ENCODE results near the gene SND1. TPM values are rescaled to one million over a fixed set of nuclear protein-coding genes. Genes with fewer than 3 reads are reported as not detected.

The SND1 gene
- total and polyA plus RNA-seq, 4 donors: 59.4 to 214 (median 84.1) TPM

DNA sequence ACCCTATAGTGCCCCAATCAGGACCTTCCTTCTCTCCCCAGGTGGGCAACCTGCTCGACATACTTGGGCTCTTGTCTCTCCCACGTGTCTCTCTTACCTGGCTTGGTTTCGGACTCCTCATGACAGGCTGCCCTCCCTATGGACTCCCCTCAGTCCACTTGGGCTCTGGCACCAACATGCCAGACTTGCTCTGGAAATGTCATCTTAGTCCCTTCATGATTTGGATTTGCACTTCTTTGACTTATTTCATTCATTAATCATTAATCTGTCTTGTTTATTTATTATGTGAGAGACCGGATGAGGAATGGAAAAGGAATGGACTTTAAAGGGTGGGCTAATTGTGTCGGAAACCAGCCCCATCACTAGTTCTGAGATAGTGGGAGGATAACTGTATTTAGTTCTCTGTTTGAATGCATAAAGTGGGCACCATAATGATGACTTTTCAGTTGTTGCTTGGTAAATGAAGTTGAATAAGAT, 108.0 kb downstream of the SND1 start:
- H3K9me3 ChIP-seq (ENCODE audit: control insufficient read depth in 4 of 4, low read length in 3 of 4): no peaks in the 10 kb centered on the region
- H3K27me3 ChIP-seq (ENCODE audit: control insufficient read depth in 4 of 4, insufficient read depth in 4 of 4, low read length in 3 of 4): no peaks in the 10 kb centered on the region
- 43% methylated on average over 5 of the region's 5 CpGs for WGBS
- H3K9ac ChIP-seq (ENCODE audit: low read depth in 1 of 2, low read length in 2 of 2): peak overlapping the region in 1 of 2 donors; percentile 42
- H3K4me3 ChIP-seq (ENCODE audit: low read depth in 1 of 3, low read length in 3 of 3): peak overlapping the region in 1 of 3 donors; percentile 8
- peak overlapping the region; percentile 42 to 64 for H3K27ac ChIP-seq (ENCODE audit: low read depth in 1 of 2, low read length in 2 of 2)
- DNase-seq (ENCODE audit: low spot score): no peak
- TF ChIP-seq HNF4A (conservative IDR thresholded peaks at IDR 0.05): peak; percentile 29 to 44
- TF ChIP-seq RXRA (IDR thresholded peaks at IDR 0.05): peak; percentile 29 to 53
- TF ChIP-seq, protein P1, sequence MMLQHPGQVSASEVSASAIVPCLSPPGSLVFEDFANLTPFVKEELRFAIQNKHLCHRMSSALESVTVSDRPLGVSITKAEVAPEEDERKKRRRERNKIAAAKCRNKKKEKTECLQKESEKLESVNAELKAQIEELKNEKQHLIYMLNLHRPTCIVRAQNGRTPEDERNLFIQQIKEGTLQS (IDR thresholded peaks at IDR 0.05): no peak
- no peak for TF ChIP-seq REST (IDR thresholded peaks at IDR 0.05)
- peak; percentile 38 for TF ChIP-seq FOXA2 (IDR thresholded peaks at IDR 0.05)
- peak; percentile 51 for TF ChIP-seq YY1 (IDR thresholded peaks at IDR 0.05)
- TF ChIP-seq SP1 (IDR thresholded peaks at IDR 0.05): peak; percentile 53
- TF ChIP-seq RAD21 (IDR thresholded peaks at IDR 0.05): peak in 1 of 2 donors; percentile 3
- peaks cover 0 to 2% (median 0%) of the 10 kb centered on the region in 4 donors for H3K36me3 ChIP-seq (ENCODE audit: control insufficient read depth in 4 of 4, insufficient read depth in 3 of 4, low read depth in 1 of 4, low read length in 3 of 4)
- peaks cover 7 to 23% (median 10%) of the 10 kb centered on the region in 4 donors for H3K4me1 ChIP-seq (ENCODE audit: control insufficient read depth in 4 of 4, insufficient read depth in 4 of 4, low read length in 3 of 4)

GRCh38 chr7:127760436-127761031, 108.5 kb downstream of the SND1 start:
- Histone ChIP-seq H3K9me3 (ENCODE audit: control insufficient read depth in 4 of 4, low read length in 3 of 4) (no peaks in the 10 kb centered on the region), H3K4me3 (ENCODE audit: low read depth in 1 of 3, low read length in 3 of 3) (peak overlapping the region in 1 of 3 donors; percentile 8), H3K9ac (ENCODE audit: low read depth in 1 of 2, low read length in 2 of 2) (no peak overlapping the region), H3K36me3 (ENCODE audit: control insufficient read depth in 4 of 4, insufficient read depth in 3 of 4, low read depth in 1 of 4, low read length in 3 of 4) (peaks cover 0 to 2% (median 0%) of the 10 kb centered on the region in 4 donors), H3K4me1 (ENCODE audit: control insufficient read depth in 4 of 4, insufficient read depth in 4 of 4, low read length in 3 of 4) (peaks cover 7 to 23% (median 10%) of the 10 kb centered on the region in 4 donors), H3K27ac (ENCODE audit: low read depth in 1 of 2, low read length in 2 of 2) (peak overlapping the region; percentile 42 to 48), H3K27me3 (ENCODE audit: control insufficient read depth in 4 of 4, insufficient read depth in 4 of 4, low read length in 3 of 4) (no peaks in the 10 kb centered on the region)
- DNase-seq (ENCODE audit: low spot score): no peak
- 86% methylated on average over 4 of the region's 4 CpGs for WGBS
- TF ChIP-seq JUND (IDR thresholded peaks at IDR 0.05) (no peak), TAF1 (conservative IDR thresholded peaks at IDR 0.05) (no peak), EGR1 (IDR thresholded peaks at IDR 0.05; ENCODE audit: low read depth in 2 of 2) (no peak), REST (IDR thresholded peaks at IDR 0.05) (no peak), SP1 (IDR thresholded peaks at IDR 0.05) (peak; percentile 10), GABPA (IDR thresholded peaks at IDR 0.05 in 1 of 2, conservative IDR thresholded peaks at IDR 0.05 in 1 of 2) (peak in 1 of 2 donors; percentile 23), HNF4A (conservative IDR thresholded peaks at IDR 0.05) (peak in 1 of 2 donors; percentile 3)
- TF ChIP-seq, protein P2, sequence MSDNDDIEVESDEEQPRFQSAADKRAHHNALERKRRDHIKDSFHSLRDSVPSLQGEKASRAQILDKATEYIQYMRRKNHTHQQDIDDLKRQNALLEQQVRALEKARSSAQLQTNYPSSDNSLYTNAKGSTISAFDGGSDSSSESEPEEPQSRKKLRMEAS (IDR thresholded peaks at IDR 0.05): no peak

All from liver (tissue), 9 donors.